ENCODE results near the gene RAP1GAP.
A peak's percentile ranks its signal among the peaks of the same experiment; 100 is the strongest.

RAP1GAP gene

GRCh38 chr1:21574466-21575151 is 94.5 kb downstream of the RAP1GAP start:
- peak overlapping the region; percentile 63 for H3K4me2 ChIP-seq (ENCODE audit: low read length)
- H3K9me3 ChIP-seq (replicated peaks; ENCODE audit: low read length) = no peaks in the 10 kb centered on the region
- H3K4me3 ChIP-seq (ENCODE audit: low read length) = peak overlapping the region; percentile 25
- H3K27me3 ChIP-seq (ENCODE audit: control insufficient read depth, insufficient read depth, low read length) = no peaks in the 10 kb centered on the region
- no peaks in the 10 kb centered on the region for H3K36me3 ChIP-seq (ENCODE audit: insufficient read depth, low read length)
- peak overlapping the region; percentile 68 for H3K9ac ChIP-seq (ENCODE audit: low read depth, low read length)
- peaks cover 19% of the 10 kb centered on the region for H3K4me1 ChIP-seq (ENCODE audit: control insufficient read depth, insufficient read depth, low read length)

DNA sequence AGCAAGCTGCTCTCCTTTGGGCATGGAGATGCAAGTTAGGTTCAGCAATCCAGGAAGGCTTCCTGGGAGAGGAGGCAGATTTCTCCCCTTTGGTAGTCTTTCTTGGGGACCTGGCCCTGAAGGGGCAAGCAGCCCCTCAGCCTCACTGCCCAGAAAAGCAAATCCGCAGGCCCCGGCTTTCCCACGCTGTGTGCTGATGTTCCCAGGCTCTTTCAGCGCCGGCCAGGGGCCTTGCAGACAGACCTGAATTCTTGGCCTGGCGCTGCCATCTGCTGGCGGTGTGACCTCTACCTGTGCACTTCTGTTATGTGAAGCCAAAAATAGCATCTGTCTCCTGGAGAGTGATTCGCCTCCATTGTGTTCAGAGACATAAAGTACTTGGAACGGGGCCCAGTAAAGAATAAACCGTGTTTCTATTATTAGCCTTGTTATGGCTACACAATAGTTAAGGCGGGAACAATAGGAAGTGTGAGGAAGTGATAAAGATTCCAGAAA is 95.1 kb downstream of the RAP1GAP start:
- Histone ChIP-seq H3K9me3 (replicated peaks; ENCODE audit: low read length) (no peaks in the 10 kb centered on the region), H3K9ac (ENCODE audit: low read depth, low read length) (peak overlapping the region; percentile 68), H3K4me2 (ENCODE audit: low read length) (peak overlapping the region; percentile 63), H3K4me1 (ENCODE audit: control insufficient read depth, insufficient read depth, low read length) (peaks cover 23% of the 10 kb centered on the region), H3K4me3 (ENCODE audit: low read length) (peak overlapping the region; percentile 25), H3K36me3 (ENCODE audit: insufficient read depth, low read length) (no peaks in the 10 kb centered on the region), H3K27me3 (ENCODE audit: control insufficient read depth, insufficient read depth, low read length) (no peaks in the 10 kb centered on the region)

GRCh38 chr1:21573475-21573874 is 95.7 kb downstream of the RAP1GAP start:
- H3K9ac ChIP-seq (ENCODE audit: low read depth, low read length) = peak overlapping the region; percentile 1
- H3K4me1 ChIP-seq (ENCODE audit: control insufficient read depth, insufficient read depth, low read length) = peaks cover 28% of the 10 kb centered on the region
- H3K36me3 ChIP-seq (ENCODE audit: insufficient read depth, low read length) = no peaks in the 10 kb centered on the region
- no peaks in the 10 kb centered on the region for H3K27me3 ChIP-seq (ENCODE audit: control insufficient read depth, insufficient read depth, low read length)
- no peak overlapping the region for H3K4me2 ChIP-seq (ENCODE audit: low read length)
- H3K9me3 ChIP-seq (replicated peaks; ENCODE audit: low read length) = no peaks in the 10 kb centered on the region
- no peak overlapping the region for H3K4me3 ChIP-seq (ENCODE audit: low read length)

- Histone ChIP-seq H3K36me3 (ENCODE audit: insufficient read depth, low read length) (no peaks in the 10 kb centered on the region), H3K27me3 (ENCODE audit: control insufficient read depth, insufficient read depth, low read length) (no peaks in the 10 kb centered on the region), H3K4me3 (ENCODE audit: low read length) (no peak overlapping the region), H3K4me1 (ENCODE audit: control insufficient read depth, insufficient read depth, low read length) (peaks cover 34% of the 10 kb centered on the region), H3K9me3 (replicated peaks; ENCODE audit: low read length) (no peaks in the 10 kb centered on the region), H3K9ac (ENCODE audit: low read depth, low read length) (no peak overlapping the region), H3K4me2 (ENCODE audit: low read length) (no peak overlapping the region)
Measured at GRCh38 chr1:21572735-21573277, 96.4 kb downstream of the RAP1GAP start.

DNA sequence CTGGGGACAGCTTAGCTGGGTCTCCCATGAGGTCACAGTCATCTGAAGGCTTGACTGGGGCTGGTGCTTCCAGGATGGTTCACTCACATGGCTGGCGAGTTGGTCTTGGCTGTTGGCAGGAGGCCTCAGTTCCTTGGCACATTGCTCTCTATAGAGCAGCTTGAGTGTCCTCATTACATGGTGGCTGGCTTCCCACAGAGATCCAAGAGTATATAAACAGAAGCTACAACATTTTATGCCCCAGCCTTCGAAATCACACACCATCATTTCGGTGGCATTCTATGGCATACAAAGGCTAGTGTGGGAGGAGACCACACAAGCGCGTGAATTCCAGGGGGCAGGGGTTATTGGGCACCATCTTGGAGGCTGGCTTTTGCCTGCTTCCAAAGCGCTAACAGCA is 96.9 kb downstream of the RAP1GAP start:
- Histone ChIP-seq H3K27me3 (ENCODE audit: control insufficient read depth, insufficient read depth, low read length) (no peaks in the 10 kb centered on the region), H3K36me3 (ENCODE audit: insufficient read depth, low read length) (no peaks in the 10 kb centered on the region), H3K4me2 (ENCODE audit: low read length) (no peak overlapping the region), H3K9me3 (replicated peaks; ENCODE audit: low read length) (no peaks in the 10 kb centered on the region), H3K4me1 (ENCODE audit: control insufficient read depth, insufficient read depth, low read length) (peaks cover 40% of the 10 kb centered on the region), H3K9ac (ENCODE audit: low read depth, low read length) (no peak overlapping the region), H3K4me3 (ENCODE audit: low read length) (no peak overlapping the region)

- Histone ChIP-seq H3K4me3 (ENCODE audit: low read length) (no peak overlapping the region), H3K4me2 (ENCODE audit: low read length) (no peak overlapping the region), H3K27me3 (ENCODE audit: control insufficient read depth, insufficient read depth, low read length) (no peaks in the 10 kb centered on the region), H3K9ac (ENCODE audit: low read depth, low read length) (no peak overlapping the region), H3K4me1 (ENCODE audit: control insufficient read depth, insufficient read depth, low read length) (peaks cover 49% of the 10 kb centered on the region), H3K36me3 (ENCODE audit: insufficient read depth, low read length) (no peaks in the 10 kb centered on the region), H3K9me3 (replicated peaks; ENCODE audit: low read length) (no peaks in the 10 kb centered on the region)
Measured at GRCh38 chr1:21570885-21571284, 98.3 kb downstream of the RAP1GAP start.

DNA sequence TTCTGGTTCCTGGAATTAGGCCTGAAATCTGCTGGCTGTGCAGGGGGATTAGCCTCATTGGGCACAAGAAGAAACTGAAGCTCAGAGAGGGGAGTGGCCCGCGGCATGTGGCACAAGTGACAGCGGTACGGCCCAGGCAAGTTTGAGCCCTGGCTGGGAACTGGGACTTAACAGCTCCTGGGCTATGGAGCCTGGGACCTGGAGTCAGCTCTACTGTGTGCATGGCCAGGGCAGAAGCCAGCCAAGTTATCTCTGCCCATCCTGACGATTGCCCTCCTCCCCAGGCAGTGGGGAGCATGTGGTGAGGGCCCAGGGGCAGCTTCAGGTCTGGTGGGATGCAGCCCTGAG is 98.7 kb downstream of the RAP1GAP start:
- Histone ChIP-seq H3K27me3 (ENCODE audit: control insufficient read depth, insufficient read depth, low read length) (no peaks in the 10 kb centered on the region), H3K9ac (ENCODE audit: low read depth, low read length) (no peak overlapping the region), H3K4me2 (ENCODE audit: low read length) (no peak overlapping the region), H3K4me3 (ENCODE audit: low read length) (no peak overlapping the region), H3K9me3 (replicated peaks; ENCODE audit: low read length) (no peaks in the 10 kb centered on the region), H3K36me3 (ENCODE audit: insufficient read depth, low read length) (no peaks in the 10 kb centered on the region), H3K4me1 (ENCODE audit: control insufficient read depth, insufficient read depth, low read length) (peaks cover 49% of the 10 kb centered on the region)

DNA sequence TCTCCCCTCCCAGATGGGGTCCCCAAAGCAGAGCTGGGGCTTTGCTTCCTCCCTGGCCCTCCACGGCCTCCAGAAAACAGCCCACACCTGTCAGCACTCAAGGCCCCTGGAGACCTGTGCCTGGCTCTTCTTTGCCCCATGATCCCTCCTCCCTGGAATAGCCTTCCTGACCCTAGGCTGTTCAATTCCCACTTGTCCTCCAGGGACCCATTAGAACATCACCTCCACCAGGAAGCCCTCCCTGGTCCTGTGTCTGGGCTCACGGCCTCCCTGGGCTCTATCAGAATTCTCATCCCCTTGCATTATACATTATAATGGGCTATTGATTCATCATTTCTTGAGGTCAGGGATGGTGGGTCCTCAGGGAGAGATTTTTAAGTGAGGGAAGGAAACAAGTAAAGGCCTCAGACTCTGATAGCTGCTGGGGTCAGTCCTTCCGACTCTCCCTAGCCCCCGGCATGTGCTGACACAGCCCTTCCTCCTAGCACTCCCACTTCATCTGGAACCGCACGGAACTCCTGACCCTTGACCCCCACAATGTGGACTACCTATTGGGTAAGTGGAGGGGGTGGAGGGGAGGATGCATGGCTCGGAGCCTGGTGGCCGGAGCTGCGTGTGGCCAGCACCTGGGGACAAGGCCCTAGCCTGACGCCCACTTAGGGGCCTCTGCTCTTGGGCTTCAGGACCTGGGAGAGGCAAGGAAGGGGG is 99.2 kb downstream of the RAP1GAP start:
- no peak overlapping the region for H3K9ac ChIP-seq (ENCODE audit: low read depth, low read length)
- no peaks in the 10 kb centered on the region for H3K36me3 ChIP-seq (ENCODE audit: insufficient read depth, low read length)
- no peak overlapping the region for H3K4me3 ChIP-seq (ENCODE audit: low read length)
- H3K4me1 ChIP-seq (ENCODE audit: control insufficient read depth, insufficient read depth, low read length) = peaks cover 50% of the 10 kb centered on the region
- H3K4me2 ChIP-seq (ENCODE audit: low read length) = no peak overlapping the region
- no peaks in the 10 kb centered on the region for H3K9me3 ChIP-seq (replicated peaks; ENCODE audit: low read length)
- H3K27me3 ChIP-seq (ENCODE audit: control insufficient read depth, insufficient read depth, low read length) = no peaks in the 10 kb centered on the region

GRCh38 chr1:21568809-21569385 is 100.3 kb downstream of the RAP1GAP start:
- no peaks in the 10 kb centered on the region for H3K27me3 ChIP-seq (ENCODE audit: control insufficient read depth, insufficient read depth, low read length)
- no peaks in the 10 kb centered on the region for H3K9me3 ChIP-seq (replicated peaks; ENCODE audit: low read length)
- H3K4me2 ChIP-seq (ENCODE audit: low read length) = no peak overlapping the region
- H3K4me3 ChIP-seq (ENCODE audit: low read length) = no peak overlapping the region
- H3K4me1 ChIP-seq (ENCODE audit: control insufficient read depth, insufficient read depth, low read length) = peaks cover 46% of the 10 kb centered on the region
- H3K36me3 ChIP-seq (ENCODE audit: insufficient read depth, low read length) = no peaks in the 10 kb centered on the region
- peak overlapping the region; percentile 73 for H3K9ac ChIP-seq (ENCODE audit: low read depth, low read length)

DNA sequence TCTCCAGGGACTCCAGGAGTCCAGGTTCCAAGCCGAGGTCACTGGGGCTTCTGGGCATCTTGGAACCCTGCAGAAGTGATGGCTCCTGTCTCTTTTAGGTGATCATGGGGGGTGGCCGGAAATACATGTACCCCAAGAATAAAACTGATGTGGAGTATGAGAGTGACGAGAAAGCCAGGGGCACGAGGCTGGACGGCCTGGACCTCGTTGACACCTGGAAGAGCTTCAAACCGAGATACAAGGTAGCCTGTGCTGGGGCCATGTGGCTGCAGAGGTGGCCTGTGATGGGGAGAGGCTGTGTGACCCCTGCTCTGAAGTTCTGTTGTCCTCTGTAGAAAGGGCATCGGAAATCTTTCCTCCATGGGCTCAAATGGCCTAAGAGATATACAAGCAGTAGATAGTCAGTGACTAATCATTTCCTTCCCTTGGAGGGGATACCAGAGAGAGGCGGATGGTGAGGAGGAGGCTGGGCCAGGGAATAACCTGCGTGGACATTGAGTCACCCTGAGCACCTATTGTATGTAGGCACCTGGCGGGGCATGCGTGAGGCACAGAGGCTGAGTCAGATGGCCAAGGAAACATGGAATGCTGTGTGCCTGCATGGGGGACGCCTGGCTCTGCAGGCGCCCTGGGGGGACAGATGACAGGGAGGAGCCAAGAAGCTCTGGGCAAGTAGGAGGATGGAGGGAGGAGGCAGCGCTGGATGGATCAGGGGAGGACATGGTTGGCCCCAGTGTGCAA is 101.0 kb downstream of the RAP1GAP start:
- Histone ChIP-seq H3K9me3 (replicated peaks; ENCODE audit: low read length) (no peaks in the 10 kb centered on the region), H3K9ac (ENCODE audit: low read depth, low read length) (peak overlapping the region; percentile 73), H3K27me3 (ENCODE audit: control insufficient read depth, insufficient read depth, low read length) (no peaks in the 10 kb centered on the region), H3K36me3 (ENCODE audit: insufficient read depth, low read length) (no peaks in the 10 kb centered on the region), H3K4me1 (ENCODE audit: control insufficient read depth, insufficient read depth, low read length) (peaks cover 41% of the 10 kb centered on the region), H3K4me2 (ENCODE audit: low read length) (peak overlapping the region; percentile 36), H3K4me3 (ENCODE audit: low read length) (peak overlapping the region; percentile 36)

All from skeletal muscle satellite cell (primary cell).